ENCODE results near the gene TINAGL1.

- no peak for TF ChIP-seq POLR2A (IDR thresholded peaks at IDR 0.05)
- no peak for TF ChIP-seq CTCF (IDR thresholded peaks at IDR 0.05 in 8 of 11, conservative IDR thresholded peaks at IDR 0.05 in 3 of 11)
- peak; percentile 51 to 82 (median 66) for TF ChIP-seq POLR2AphosphoS5 (IDR thresholded peaks at IDR 0.05)
Measured at GRCh38 chr1:31588751-31589515, 12.6 kb downstream of the TINAGL1 start.

Data from spleen (tissue), 7 donors.